Adrenal gland (tissue), 5 donors: Measurements from ENCODE around the gene TRAF3IP3.

Experiments
- POLR2A ChIP-seq, 2 donors: fragments of 450-650 bp; IDR thresholded peaks; one replicate each; pipeline ENCODE4 v1.6.1; 2017; ENCODE audit warnings: antibody characterized with exemption in 2 of 2, mild to moderate bottlenecking in 2 of 2, moderate library complexity in 1 of 2
- TF ChIP-seq, protein P1 (sequence below), 6 experiments: fragments of 450-650 bp in 4 of 6; fragments of 200-600 bp in 2 of 6; sonication (generic) in 1 of 6; IDR thresholded peaks; 1 replicate in 5 of 6; 2 replicates in 1 of 6; pipeline versions ENCODE4 v1.5.1 to v1.8.0; 2016 to 2021; ENCODE audit warnings: antibody characterized with exemption in 6 of 6, mild to moderate bottlenecking in 2 of 6, moderate library complexity in 1 of 6
- donor health status: DM: no; HTN: no; CAD: no.

DNA sequence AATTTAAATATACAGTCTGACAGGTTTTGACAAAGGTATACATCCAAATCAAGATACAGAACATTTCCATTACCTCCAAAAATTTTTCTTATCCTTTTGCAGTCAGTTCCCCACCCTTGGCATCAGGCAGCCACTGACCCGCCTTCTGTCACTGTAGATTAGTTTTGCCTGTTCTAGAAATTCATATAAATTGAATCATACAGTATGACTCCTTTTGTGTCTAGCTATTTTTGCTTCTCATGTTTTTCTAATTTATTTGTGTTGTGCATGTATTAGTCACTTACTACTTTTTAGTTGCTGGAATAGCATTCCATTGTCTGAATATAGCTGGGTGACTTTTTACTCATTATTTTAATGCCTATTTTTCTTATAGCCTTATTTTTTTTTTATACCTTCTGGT, 75.8 kb downstream of the TRAF3IP3 start:
- TF ChIP-seq, protein P1, sequence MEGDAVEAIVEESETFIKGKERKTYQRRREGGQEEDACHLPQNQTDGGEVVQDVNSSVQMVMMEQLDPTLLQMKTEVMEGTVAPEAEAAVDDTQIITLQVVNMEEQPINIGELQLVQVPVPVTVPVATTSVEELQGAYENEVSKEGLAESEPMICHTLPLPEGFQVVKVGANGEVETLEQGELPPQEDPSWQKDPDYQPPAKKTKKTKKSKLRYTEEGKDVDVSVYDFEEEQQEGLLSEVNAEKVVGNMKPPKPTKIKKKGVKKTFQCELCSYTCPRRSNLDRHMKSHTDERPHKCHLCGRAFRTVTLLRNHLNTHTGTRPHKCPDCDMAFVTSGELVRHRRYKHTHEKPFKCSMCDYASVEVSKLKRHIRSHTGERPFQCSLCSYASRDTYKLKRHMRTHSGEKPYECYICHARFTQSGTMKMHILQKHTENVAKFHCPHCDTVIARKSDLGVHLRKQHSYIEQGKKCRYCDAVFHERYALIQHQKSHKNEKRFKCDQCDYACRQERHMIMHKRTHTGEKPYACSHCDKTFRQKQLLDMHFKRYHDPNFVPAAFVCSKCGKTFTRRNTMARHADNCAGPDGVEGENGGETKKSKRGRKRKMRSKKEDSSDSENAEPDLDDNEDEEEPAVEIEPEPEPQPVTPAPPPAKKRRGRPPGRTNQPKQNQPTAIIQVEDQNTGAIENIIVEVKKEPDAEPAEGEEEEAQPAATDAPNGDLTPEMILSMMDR (IDR thresholded peaks at IDR 0.05) = no peak
- TF ChIP-seq POLR2A (IDR thresholded peaks at IDR 0.05) = no peak
